Esophagus squamous epithelium (tissue), 5 donors: ENCODE data around the gene NCKAP5. TPM values are rescaled to one million over a fixed set of nuclear protein-coding genes. Genes with fewer than 3 reads are reported as not detected.

ENCODE experiments used
- DNase-seq: peaks from one replicate; lab custom pipeline; 2025; lab: John Stamatoyannopoulos, UW
- H3K27ac ChIP-seq, 4 donors: fragments of 200-600 bp; sonication (generic); one replicate each; pipeline ENCODE4 v1.5.1; 2016 to 2019; ENCODE audit warnings: mild to moderate bottlenecking in 1 of 4
- H3K27me3 ChIP-seq, 4 donors: fragments of 200-600 bp; sonication (generic); 1 replicate in 3 of 4; 2 replicates in 1 of 4; pipeline versions ENCODE4 v1.5.1 to v1.6.0; 2017 to 2021; ENCODE audit warnings: antibody characterized with exemption in 1 of 4
- H3K36me3 ChIP-seq, 3 donors: fragments of 200-600 bp; sonication (generic); one replicate each; pipeline ENCODE4 v1.5.1; 2016 to 2019
- H3K4me1 ChIP-seq, 3 donors: fragments of 200-600 bp; sonication (generic); one replicate each; pipeline ENCODE4 v1.5.1; 2017 to 2019
- H3K4me3 ChIP-seq, 4 donors: fragments of 200-600 bp; sonication (generic); 1 replicate in 3 of 4; 2 replicates in 1 of 4; pipeline ENCODE4 v1.5.1; 2016 to 2019; ENCODE audit warnings: mild to moderate bottlenecking in 2 of 4, moderate library complexity in 1 of 4
- H3K9me3 ChIP-seq, 3 donors: fragments of 200-600 bp; sonication (generic); one replicate each; pipeline ENCODE4 v1.5.1; 2016 to 2019
- POLR2A ChIP-seq, 4 donors: fragments of 450-650 bp; IDR thresholded peaks; one replicate each; pipeline ENCODE4 v1.6.1; 2017; ENCODE audit warnings: antibody characterized with exemption in 4 of 4, mild to moderate bottlenecking in 4 of 4, moderate library complexity in 3 of 4
- WGBS, 2 donors: methylation state at CpG; one replicate each; pipeline ENCODE4 v1.1.5; 2018; 5-methylcytosine and 5-hydroxymethylcytosine counted together
- intact Hi-C: fragments of 100-400 bp; cut with DNase I; formaldehyde crosslinking; loops from one replicate; pipeline ENCODE4 v1.15.0; 2022
- total RNA-seq, 4 donors: library from RNA; depleted of rRNA; stranded (reverse); fragments of >200 nt; gene quantifications; one replicate each; pipeline ENCODE4 v1.1.0, GENCODE V29; 2016
- TF ChIP-seq, protein P1 (sequence below), 6 experiments: fragments of 450-650 bp in 4 of 6; fragments of 200-600 bp in 2 of 6; sonication (generic) in 2 of 6; IDR thresholded peaks; one replicate each; pipeline ENCODE4 v1.5.1; 2016 to 2019; ENCODE audit warnings: antibody characterized with exemption in 6 of 6, mild to moderate bottlenecking in 4 of 6, moderate library complexity in 4 of 6
- donor health status: DM: yes; HTN: yes; CAD: no.

NCKAP5 gene
- total RNA-seq, 4 donors from 2014 or later = 4.5 to 6.9 (median 5.3) TPM

- intact Hi-C loops = no loop called here
- no peaks in the 10 kb centered on the region for H3K36me3 ChIP-seq
- no peak overlapping the region for H3K4me3 ChIP-seq
- H3K27ac ChIP-seq = no peak overlapping the region
- 82 to 94% methylated on average over 1 of the region's 1 CpG for WGBS, 2 donors
- H3K9me3 ChIP-seq = peaks cover 0 to 2% (median 0%) of the 10 kb centered on the region in 3 donors
- no peak for DNase-seq
- H3K4me1 ChIP-seq = peaks cover 0 to 13% (median 0%) of the 10 kb centered on the region in 3 donors
- TF ChIP-seq POLR2A (IDR thresholded peaks at IDR 0.05) = no peak
- TF ChIP-seq, protein P1, sequence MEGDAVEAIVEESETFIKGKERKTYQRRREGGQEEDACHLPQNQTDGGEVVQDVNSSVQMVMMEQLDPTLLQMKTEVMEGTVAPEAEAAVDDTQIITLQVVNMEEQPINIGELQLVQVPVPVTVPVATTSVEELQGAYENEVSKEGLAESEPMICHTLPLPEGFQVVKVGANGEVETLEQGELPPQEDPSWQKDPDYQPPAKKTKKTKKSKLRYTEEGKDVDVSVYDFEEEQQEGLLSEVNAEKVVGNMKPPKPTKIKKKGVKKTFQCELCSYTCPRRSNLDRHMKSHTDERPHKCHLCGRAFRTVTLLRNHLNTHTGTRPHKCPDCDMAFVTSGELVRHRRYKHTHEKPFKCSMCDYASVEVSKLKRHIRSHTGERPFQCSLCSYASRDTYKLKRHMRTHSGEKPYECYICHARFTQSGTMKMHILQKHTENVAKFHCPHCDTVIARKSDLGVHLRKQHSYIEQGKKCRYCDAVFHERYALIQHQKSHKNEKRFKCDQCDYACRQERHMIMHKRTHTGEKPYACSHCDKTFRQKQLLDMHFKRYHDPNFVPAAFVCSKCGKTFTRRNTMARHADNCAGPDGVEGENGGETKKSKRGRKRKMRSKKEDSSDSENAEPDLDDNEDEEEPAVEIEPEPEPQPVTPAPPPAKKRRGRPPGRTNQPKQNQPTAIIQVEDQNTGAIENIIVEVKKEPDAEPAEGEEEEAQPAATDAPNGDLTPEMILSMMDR (IDR thresholded peaks at IDR 0.05) = no peak
- H3K27me3 ChIP-seq = no peaks in the 10 kb centered on the region
These were observed 174.4 kb downstream of the NCKAP5 start for GRCh38 chr2:133393895-133394294.

- no peak for DNase-seq
- intact Hi-C loops = no loop called here
- no peaks in the 10 kb centered on the region for H3K36me3 ChIP-seq
- 44 to 60% methylated on average over 4 of the region's 4 CpGs for WGBS, 2 donors
- no peak overlapping the region for H3K4me3 ChIP-seq
- peaks cover 0 to 13% (median 0%) of the 10 kb centered on the region in 3 donors for H3K4me1 ChIP-seq
- H3K27me3 ChIP-seq = no peaks in the 10 kb centered on the region
- H3K27ac ChIP-seq = peak overlapping the region in 1 of 4 donors; percentile 53
- peaks cover 0 to 6% (median 0%) of the 10 kb centered on the region in 3 donors for H3K9me3 ChIP-seq
- TF ChIP-seq POLR2A (IDR thresholded peaks at IDR 0.05) = no peak
- TF ChIP-seq, protein P1 (IDR thresholded peaks at IDR 0.05) = no peak
These were observed 178.1 kb downstream of the NCKAP5 start for GRCh38 chr2:133390156-133390555.

DNA sequence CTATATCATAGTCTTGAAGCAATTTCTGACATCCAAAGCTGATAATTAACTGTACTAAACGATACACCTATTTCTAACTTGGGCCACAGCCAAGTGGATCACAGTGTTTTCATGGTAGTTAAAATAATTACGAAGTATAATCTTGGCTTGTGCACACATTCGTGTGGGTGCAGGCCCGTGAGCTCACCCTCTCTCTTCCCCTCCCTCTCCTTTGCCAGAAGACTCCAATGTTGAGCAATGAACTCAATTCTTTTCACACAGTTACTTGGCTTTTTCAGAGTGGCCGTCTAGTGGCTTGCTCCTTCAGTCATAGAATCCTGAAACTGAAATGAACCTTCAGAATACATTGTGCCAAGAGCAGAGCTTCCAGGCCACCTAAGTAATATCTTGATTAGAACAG lies 178.7 kb downstream of the NCKAP5 start:
- H3K4me1 ChIP-seq = peaks cover 0 to 13% (median 0%) of the 10 kb centered on the region in 3 donors
- H3K27me3 ChIP-seq = no peaks in the 10 kb centered on the region
- 45 to 46% methylated on average over 5 of the region's 5 CpGs for WGBS, 2 donors
- TF ChIP-seq, protein P1 (IDR thresholded peaks at IDR 0.05) = no peak
- no peak for TF ChIP-seq POLR2A (IDR thresholded peaks at IDR 0.05)
- DNase-seq = no peak
- no peak overlapping the region for H3K4me3 ChIP-seq
- H3K36me3 ChIP-seq = no peaks in the 10 kb centered on the region
- peak overlapping the region in 1 of 4 donors; percentile 53 for H3K27ac ChIP-seq
- intact Hi-C loops = no loop called here
- peaks cover 0 to 6% (median 0%) of the 10 kb centered on the region in 3 donors for H3K9me3 ChIP-seq

- H3K4me3 ChIP-seq = no peak overlapping the region
- no peak for DNase-seq
- TF ChIP-seq, protein P1 (IDR thresholded peaks at IDR 0.05) = no peak
- no peak for TF ChIP-seq POLR2A (IDR thresholded peaks at IDR 0.05)
- no peaks in the 10 kb centered on the region for H3K36me3 ChIP-seq
- intact Hi-C loops = no loop called here
- peaks cover 0 to 14% (median 4%) of the 10 kb centered on the region in 3 donors for H3K4me1 ChIP-seq
- H3K27me3 ChIP-seq = no peaks in the 10 kb centered on the region
- no peak overlapping the region for H3K27ac ChIP-seq
- no peaks in the 10 kb centered on the region for H3K9me3 ChIP-seq
These were observed 185.7 kb downstream of the NCKAP5 start for GRCh38 chr2:133382566-133382965.

GRCh38 chr2:133380991-133381390 lies 187.3 kb downstream of the NCKAP5 start:
- WGBS, 2 donors = 53 to 65% methylated on average over 3 of the region's 3 CpGs
- Histone ChIP-seq H3K27me3 (no peaks in the 10 kb centered on the region), H3K36me3 (no peaks in the 10 kb centered on the region), H3K9me3 (no peaks in the 10 kb centered on the region), H3K4me1 (peaks cover 0 to 17% (median 4%) of the 10 kb centered on the region in 3 donors), H3K27ac (no peak overlapping the region), H3K4me3 (no peak overlapping the region)
- intact Hi-C loops = no loop called here
- TF ChIP-seq, protein P1 (IDR thresholded peaks at IDR 0.05) = no peak
- no peak for TF ChIP-seq POLR2A (IDR thresholded peaks at IDR 0.05)
- DNase-seq = no peak
